ENCODE measurements around the gene PAWR. TPM values are rescaled to one million over a fixed set of nuclear protein-coding genes. Genes with fewer than 3 reads are reported as not detected.

The PAWR gene
- total and polyA plus RNA-seq, 7 donors, result 0.77 to 3.5 (median 1.9) TPM

GRCh38 chr12:79691511-79692248, 916 bp upstream of the PAWR start:
- ATAC-seq, result no peak
- peak overlapping the region; percentile 41 for H3K27ac ChIP-seq
- no peaks in the 10 kb centered on the region for H3K36me3 ChIP-seq (ENCODE audit: insufficient read depth in 1 of 2, low read depth in 1 of 2)
- peak overlapping the region; percentile 73 for H3K4me3 ChIP-seq
- intact Hi-C loops (cut with DNase I), result loop anchor here in 1 of 2 donors (1.0 to 5.0 kb wide), 2 partner anchors 23 to 134 kb away; no protein-coding TSS in a partner anchor
- no peaks in the 10 kb centered on the region for H3K4me1 ChIP-seq
- 14 to 15% (median 14%) methylated on average over 11 of the region's 11 CpGs for WGBS, 3 donors
- TF ChIP-seq CTCF (IDR thresholded peaks at IDR 0.05), result no peak
- no peak for DNase-seq
- H3K9me3 ChIP-seq, result no peaks in the 10 kb centered on the region
- H3K27me3 ChIP-seq (ENCODE audit: insufficient read depth in 3 of 3, low read length in 2 of 3), result peaks cover 0 to 46% (median 15%) of the 10 kb centered on the region in 3 donors

- no peaks in the 10 kb centered on the region for H3K9me3 ChIP-seq
- no peaks in the 10 kb centered on the region for H3K4me1 ChIP-seq
- no peaks in the 10 kb centered on the region for H3K36me3 ChIP-seq (ENCODE audit: insufficient read depth in 1 of 2, low read depth in 1 of 2)
- WGBS, 3 donors, result 0 to 1% (median 0%) methylated on average over 22 to 45 of the region's 45 CpGs
- H3K4me3 ChIP-seq, result peak overlapping the region; percentile 73
- peak in 2 of 4 donors; percentile 18 to 24 for ATAC-seq
- no peak for TF ChIP-seq CTCF (IDR thresholded peaks at IDR 0.05)
- DNase-seq, result peak in 1 of 2 donors; percentile 57
- peaks cover 0 to 52% (median 15%) of the 10 kb centered on the region in 3 donors for H3K27me3 ChIP-seq (ENCODE audit: insufficient read depth in 3 of 3, low read length in 2 of 3)
- intact Hi-C loops (cut with DNase I), result loop anchor here in 1 of 2 donors (5.0 kb wide), 1 partner anchor 133 kb away; no protein-coding TSS in a partner anchor
- peak overlapping the region; percentile 30 for H3K27ac ChIP-seq
Observed at GRCh38 chr12:79690142-79690637, 574 bp downstream of the PAWR start.

GRCh38 chr12:79689477-79690141, 1.2 kb downstream of the PAWR start:
- Histone ChIP-seq H3K9me3 (no peaks in the 10 kb centered on the region), H3K27me3 (ENCODE audit: insufficient read depth in 3 of 3, low read length in 2 of 3) (peaks cover 0 to 46% (median 13%) of the 10 kb centered on the region in 3 donors), H3K4me3 (peak overlapping the region; percentile 73), H3K4me1 (no peaks in the 10 kb centered on the region), H3K27ac (peak overlapping the region; percentile 30), H3K36me3 (ENCODE audit: insufficient read depth in 1 of 2, low read depth in 1 of 2) (no peaks in the 10 kb centered on the region)
- TF ChIP-seq CTCF (IDR thresholded peaks at IDR 0.05), result no peak
- 0 to 1% (median 1%) methylated on average over 23 to 66 of the region's 66 CpGs for WGBS, 3 donors
- intact Hi-C loops (cut with DNase I), result loop anchor here in 1 of 2 donors (5.0 kb wide), 1 partner anchor 132 kb away; no protein-coding TSS in a partner anchor
- peak; percentile 19 to 57 for DNase-seq
- ATAC-seq, result peak in 2 of 4 donors; percentile 30 to 39

GRCh38 chr12:79689061-79689476, 1.7 kb downstream of the PAWR start:
- Histone ChIP-seq H3K9me3 (no peaks in the 10 kb centered on the region), H3K27ac (no peak overlapping the region), H3K4me3 (peak overlapping the region; percentile 73), H3K27me3 (ENCODE audit: insufficient read depth in 3 of 3, low read length in 2 of 3) (peaks cover 0 to 45% (median 13%) of the 10 kb centered on the region in 3 donors), H3K4me1 (no peaks in the 10 kb centered on the region), H3K36me3 (ENCODE audit: insufficient read depth in 1 of 2, low read depth in 1 of 2) (no peaks in the 10 kb centered on the region)
- intact Hi-C loops (cut with DNase I), result no loop called here
- ATAC-seq (no peak), DNase-seq (no peak)
- WGBS, 3 donors, result 22 to 28% (median 22%) methylated on average over 6 of the region's 6 CpGs
- no peak for TF ChIP-seq CTCF (IDR thresholded peaks at IDR 0.05)

Data from psoas muscle (tissue), 8 donors.